Adrenal gland (tissue), 12 donors: Measurements from ENCODE around the gene ARL8B. TPM values are rescaled to one million over a fixed set of nuclear protein-coding genes. Genes with fewer than 3 reads are reported as not detected.

ENCODE experiments used
- DNase-seq, 7 donors: peaks; one replicate each; pipeline ENCODE4 v3.0.0-alpha.2; 2019 to 2020
- H3K27ac ChIP-seq, 5 donors: fragments of 200-600 bp; sonication (generic) in 4 of 5; 1 replicate in 3 of 5; 2 replicates in 2 of 5; pipeline versions ENCODE4 v1.5.1 to v1.8.0; 2016 to 2020; ENCODE audit warnings: mild to moderate bottlenecking in 1 of 5
- H3K27me3 ChIP-seq: fragments of 200-600 bp; 2 replicates; pipeline ENCODE4 v1.8.0; 2021
- H3K36me3 ChIP-seq, 2 donors: fragments of 200-600 bp; replicated peaks in 1 of 2; 1 replicate in 1 of 2; 2 replicates in 1 of 2; pipeline versions ENCODE4 v1.5.1 to v1.8.0; 2018 to 2022
- H3K4me1 ChIP-seq, 2 donors: fragments of 200-600 bp; replicated peaks in 1 of 2; 1 replicate in 1 of 2; 2 replicates in 1 of 2; pipeline versions ENCODE4 v1.5.1 to v1.8.0; 2018 to 2021
- H3K4me3 ChIP-seq, 4 donors: fragments of 200-600 bp; sonication (generic) in 3 of 4; one replicate each; pipeline ENCODE4 v1.5.1; 2016 to 2018
- H3K9me3 ChIP-seq, 3 donors: fragments of 200-600 bp; sonication (generic) in 1 of 3; replicated peaks in 1 of 3; 1 replicate in 2 of 3; 2 replicates in 1 of 3; pipeline versions ENCODE4 v1.5.1 to v1.8.0; 2016 to 2021
- POLR2A ChIP-seq, 2 donors: fragments of 450-650 bp; IDR thresholded peaks; one replicate each; pipeline ENCODE4 v1.6.1; 2017; ENCODE audit warnings: antibody characterized with exemption in 2 of 2, mild to moderate bottlenecking in 2 of 2, moderate library complexity in 1 of 2
- WGBS, 4 donors: extraction: QIAGEN DNeasy Blood & Tissue Kit in 2 of 4; methylation state at CpG; one replicate each; pipeline versions ENCODE4 v1.1.5 to v1.1.7; 2013 to 2017; 5-methylcytosine and 5-hydroxymethylcytosine counted together
- intact Hi-C, 2 donors: fragments of 100-400 bp; cut with DNase I; formaldehyde crosslinking; loops; one replicate each; pipeline versions ENCODE4 v1.14.1 to v1.15.0; 2022 to 2023
- polyA plus RNA-seq, 3 donors: library from polyadenylated mRNA; stranded (reverse); fragments of 200-250 nt in 2 of 3; fragments of 350-450 nt in 1 of 3; fragmentation: Illumina TruSeq in 1 of 3; extraction: RNeasy Lipid Tissue Mini Kit (QIAGEN cat#74804) in 1 of 3; gene quantifications; one replicate each; pipeline ENCODE4 v1.2.3, GENCODE V29; 2013 to 2014
- total RNA-seq, 9 donors: library from RNA; depleted of rRNA in 4 of 9; stranded (reverse); fragments of >200 nt in 4 of 9; fragments of 120-200 nt in 1 of 9; fragmentation: NEBNext Ultra II Directional in 1 of 9; extraction: Animal tissue kit (Norgen Biotek cat#: 25700) in 1 of 9; gene quantifications; one replicate each; pipeline versions ENCODE4 v1.1.0 to v1.2.4, GENCODE V29; 2013 to 2023
- TF ChIP-seq, protein P1 (sequence below), 6 experiments: fragments of 450-650 bp in 4 of 6; fragments of 200-600 bp in 2 of 6; sonication (generic) in 1 of 6; IDR thresholded peaks; 1 replicate in 5 of 6; 2 replicates in 1 of 6; pipeline versions ENCODE4 v1.5.1 to v1.8.0; 2016 to 2021; ENCODE audit warnings: antibody characterized with exemption in 6 of 6, mild to moderate bottlenecking in 2 of 6, moderate library complexity in 1 of 6
- donor health status: healthy with polysubstance abuse.
- donor health status: Bipolar disorder and iron deficiency.
- donor health status: DM: yes; HTN: yes; CAD: no.
- donor health status: DM: no; HTN: no; CAD: no.
- donor health status: DM: no; HTN: no; CAD: no.
- donor health status: DM: yes; HTN: yes; CAD: no.

The ARL8B gene
- total and polyA plus RNA-seq, 12 donors, result 27.8 to 131 (median 52.8) TPM

GRCh38 chr3:5120446-5120845 lies 1.6 kb upstream of the ARL8B start:
- H3K4me1 ChIP-seq, result peaks cover 9 to 21% of the 10 kb centered on the region in 2 donors
- H3K27ac ChIP-seq, result no peak overlapping the region
- intact Hi-C loops, result no loop called here
- no peak for DNase-seq
- TF ChIP-seq, protein P1, sequence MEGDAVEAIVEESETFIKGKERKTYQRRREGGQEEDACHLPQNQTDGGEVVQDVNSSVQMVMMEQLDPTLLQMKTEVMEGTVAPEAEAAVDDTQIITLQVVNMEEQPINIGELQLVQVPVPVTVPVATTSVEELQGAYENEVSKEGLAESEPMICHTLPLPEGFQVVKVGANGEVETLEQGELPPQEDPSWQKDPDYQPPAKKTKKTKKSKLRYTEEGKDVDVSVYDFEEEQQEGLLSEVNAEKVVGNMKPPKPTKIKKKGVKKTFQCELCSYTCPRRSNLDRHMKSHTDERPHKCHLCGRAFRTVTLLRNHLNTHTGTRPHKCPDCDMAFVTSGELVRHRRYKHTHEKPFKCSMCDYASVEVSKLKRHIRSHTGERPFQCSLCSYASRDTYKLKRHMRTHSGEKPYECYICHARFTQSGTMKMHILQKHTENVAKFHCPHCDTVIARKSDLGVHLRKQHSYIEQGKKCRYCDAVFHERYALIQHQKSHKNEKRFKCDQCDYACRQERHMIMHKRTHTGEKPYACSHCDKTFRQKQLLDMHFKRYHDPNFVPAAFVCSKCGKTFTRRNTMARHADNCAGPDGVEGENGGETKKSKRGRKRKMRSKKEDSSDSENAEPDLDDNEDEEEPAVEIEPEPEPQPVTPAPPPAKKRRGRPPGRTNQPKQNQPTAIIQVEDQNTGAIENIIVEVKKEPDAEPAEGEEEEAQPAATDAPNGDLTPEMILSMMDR (IDR thresholded peaks at IDR 0.05), result no peak
- TF ChIP-seq POLR2A (IDR thresholded peaks at IDR 0.05), result no peak
- H3K4me3 ChIP-seq, result no peak overlapping the region
- no peaks in the 10 kb centered on the region for H3K9me3 ChIP-seq
- H3K27me3 ChIP-seq, result no peaks in the 10 kb centered on the region
- H3K36me3 ChIP-seq, result no peaks in the 10 kb centered on the region
- 73 to 85% (median 79%) methylated on average over 3 of the region's 3 CpGs for whole genome bisulfite sequencing, 4 donors

DNA sequence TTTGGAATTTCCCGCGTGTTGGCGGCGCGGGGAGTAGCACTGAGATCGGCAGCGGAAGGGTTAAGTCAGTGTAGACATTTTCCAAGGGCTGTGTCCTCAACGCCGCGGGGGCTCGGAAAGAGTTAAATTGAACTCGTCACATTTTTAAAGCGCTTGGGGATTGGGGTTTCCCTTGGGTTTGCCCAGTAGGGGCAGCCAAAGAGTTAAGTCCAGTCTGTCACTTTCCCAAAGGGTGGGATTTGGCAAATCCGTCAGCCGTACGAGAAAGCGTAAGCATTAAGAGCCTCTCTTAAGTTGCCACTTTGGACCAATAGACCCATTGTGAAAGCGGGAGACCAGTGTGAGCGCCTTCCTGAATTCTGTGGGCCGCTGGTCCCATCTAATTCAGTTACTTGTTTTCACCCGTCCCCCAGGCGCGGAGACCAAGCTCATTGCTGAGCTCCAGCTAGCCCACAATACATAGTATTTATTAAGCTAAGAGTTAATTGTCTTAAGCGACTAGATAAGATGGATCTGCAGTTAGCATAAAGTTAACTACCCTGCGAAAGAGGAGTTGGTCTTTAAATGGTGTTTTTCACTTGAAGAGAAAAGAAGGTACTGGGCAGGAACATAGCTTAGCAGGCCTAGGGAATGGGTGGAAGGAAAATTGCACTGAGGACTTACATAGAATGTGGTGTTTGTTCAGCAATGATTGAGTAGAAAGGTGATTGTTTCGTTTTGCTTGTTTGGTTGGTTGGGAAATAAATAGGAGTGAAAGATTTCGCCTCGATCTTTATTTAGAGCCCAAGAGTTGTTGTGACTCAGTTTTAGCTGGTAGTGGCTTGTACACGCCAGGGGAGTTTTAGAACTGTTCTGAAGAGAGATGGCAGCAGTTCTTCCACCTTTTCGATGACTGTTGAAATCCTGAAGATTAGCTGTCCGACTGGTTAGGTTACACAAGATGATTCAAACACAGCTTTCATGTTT lies 932 bp downstream of the ARL8B start:
- H3K36me3 ChIP-seq, result no peaks in the 10 kb centered on the region
- peak in 1 of 2 donors; percentile 28 for TF ChIP-seq POLR2A (IDR thresholded peaks at IDR 0.05)
- TF ChIP-seq, protein P1 (IDR thresholded peaks at IDR 0.05), result no peak
- intact Hi-C loops, result no loop called here
- H3K4me3 ChIP-seq, result peak overlapping the region; percentile 92 to 99 (median 96)
- H3K27ac ChIP-seq, result peak overlapping the region; percentile 45 to 96 (median 93)
- no peaks in the 10 kb centered on the region for H3K27me3 ChIP-seq
- 5 to 7% (median 5%) methylated on average over 24 to 31 of the region's 31 CpGs for WGBS, 4 donors
- DNase-seq, result peak; percentile 36 to 69 (median 40)
- H3K4me1 ChIP-seq, result peaks cover 9 to 34% of the 10 kb centered on the region in 2 donors
- H3K9me3 ChIP-seq, result no peaks in the 10 kb centered on the region

DNA sequence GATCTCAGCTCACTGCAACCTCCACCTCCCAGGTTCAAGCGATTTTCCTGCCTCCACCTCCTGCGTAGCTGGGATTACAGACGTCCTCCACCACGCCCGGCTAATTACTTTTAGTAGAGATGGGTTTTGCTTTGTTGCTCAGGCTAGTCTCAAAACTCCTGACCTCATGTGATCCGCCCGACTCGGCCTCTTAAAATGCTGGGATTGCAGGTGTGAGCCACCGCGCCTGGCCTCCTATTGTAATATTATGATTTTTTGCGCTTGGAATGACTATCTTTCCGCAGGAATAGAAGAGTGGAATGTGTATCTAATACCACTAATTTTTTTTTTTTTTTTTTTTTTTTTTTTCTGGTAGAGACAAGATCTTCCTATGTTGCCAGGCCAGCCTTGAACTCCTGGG lies 1.8 kb downstream of the ARL8B start:
- Histone ChIP-seq H3K4me1 (peaks cover 9 to 34% of the 10 kb centered on the region in 2 donors), H3K36me3 (no peaks in the 10 kb centered on the region), H3K27ac (peak overlapping the region in 1 of 5 donors; percentile 96), H3K9me3 (no peaks in the 10 kb centered on the region), H3K27me3 (no peaks in the 10 kb centered on the region), H3K4me3 (peak overlapping the region in 1 of 4 donors; percentile 99)
- TF ChIP-seq, protein P1 (IDR thresholded peaks at IDR 0.05), result no peak
- TF ChIP-seq POLR2A (IDR thresholded peaks at IDR 0.05), result no peak
- 82 to 91% (median 88%) methylated on average over 12 of the region's 12 CpGs for WGBS, 4 donors
- peak in 1 of 7 donors; percentile 47 for DNase-seq
- intact Hi-C loops, result no loop called here

DNA sequence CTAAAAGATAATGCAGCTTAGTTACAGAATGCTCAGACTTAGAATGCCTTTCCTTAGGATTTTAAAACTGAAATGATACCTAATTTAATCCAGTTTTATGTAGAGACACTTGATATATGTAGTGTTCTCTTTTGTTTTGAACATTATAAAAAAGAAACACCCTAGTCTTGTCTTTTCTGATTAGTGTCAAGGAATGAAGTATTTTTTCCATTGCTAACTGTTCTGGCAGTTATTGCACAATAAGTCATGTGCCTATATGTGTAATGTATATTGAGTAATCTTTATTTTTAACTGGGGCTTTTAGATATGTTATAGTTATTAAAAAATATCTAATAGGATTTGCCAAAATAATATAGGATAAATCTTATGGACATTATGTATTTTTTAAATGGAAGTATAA lies 4.5 kb downstream of the ARL8B start:
- Histone ChIP-seq H3K9me3 (no peaks in the 10 kb centered on the region), H3K27ac (peak overlapping the region in 2 of 5 donors; percentile 3 to 31), H3K36me3 (no peaks in the 10 kb centered on the region), H3K4me1 (peaks cover 18 to 40% of the 10 kb centered on the region in 2 donors), H3K27me3 (no peaks in the 10 kb centered on the region), H3K4me3 (no peak overlapping the region)
- no peak for TF ChIP-seq POLR2A (IDR thresholded peaks at IDR 0.05)
- TF ChIP-seq, protein P1 (IDR thresholded peaks at IDR 0.05), result no peak
- no peak for DNase-seq
- intact Hi-C loops, result no loop called here
